Measurements from ENCODE around the gene KCNJ10.
"Not testable (repeated sequence)": the region's sequence is repeated elsewhere in the genome, so short reads cannot be mapped to it uniquely, and the experiment has no call there.

Gene KCNJ10

GRCh38 chr1:160053548-160054365 is 16.2 kb downstream of the KCNJ10 start:
- Mint-ChIP-seq H3K9me3 (no peaks in the 10 kb centered on the region), H3K27ac (no peak overlapping the region), H3K36me3 (ENCODE audit: insufficient read depth) (peaks cover 1% of the 10 kb centered on the region), H3K4me1 (ENCODE audit: low read depth in 2 of 2) (no peaks in the 10 kb centered on the region), H3K27me3 (peaks cover 73 to 93% of the 10 kb centered on the region in 2 donors), H3K4me3 (no peak overlapping the region)
- ATAC-seq (replicated peaks): no peak
- no peak for DNase-seq

GRCh38 chr1:160052936-160053335 is 17.0 kb downstream of the KCNJ10 start:
- no peaks in the 10 kb centered on the region for H3K4me1 Mint-ChIP-seq (ENCODE audit: low read depth in 2 of 2)
- H3K27me3 Mint-ChIP-seq: peaks cover 66 to 88% of the 10 kb centered on the region in 2 donors
- DNase-seq (no peak), ATAC-seq (replicated peaks) (no peak)
- no peaks in the 10 kb centered on the region for H3K9me3 Mint-ChIP-seq
- H3K27ac Mint-ChIP-seq: no peak overlapping the region
- H3K4me3 Mint-ChIP-seq: no peak overlapping the region
- no peaks in the 10 kb centered on the region for H3K36me3 Mint-ChIP-seq (ENCODE audit: insufficient read depth)

GRCh38 chr1:160050619-160051018 is 19.3 kb downstream of the KCNJ10 start:
- Mint-ChIP-seq H3K9me3 (no peaks in the 10 kb centered on the region), H3K27me3 (peaks cover 55 to 75% of the 10 kb centered on the region in 2 donors), H3K36me3 (ENCODE audit: insufficient read depth) (no peaks in the 10 kb centered on the region), H3K27ac (no peak overlapping the region), H3K4me1 (ENCODE audit: low read depth in 2 of 2) (peaks cover 6% of the 10 kb centered on the region in 2 donors), H3K4me3 (no peak overlapping the region)
- ATAC-seq (replicated peaks): no peak
- no peak for DNase-seq

GRCh38 chr1:160050182-160050581 is 19.8 kb downstream of the KCNJ10 start:
- not testable (repeated sequence) for DNase-seq; H3K36me3 Mint-ChIP-seq (ENCODE audit: insufficient read depth); H3K9me3 Mint-ChIP-seq; ATAC-seq (replicated peaks); H3K4me3 Mint-ChIP-seq; H3K27ac Mint-ChIP-seq; H3K4me1 Mint-ChIP-seq (ENCODE audit: low read depth in 2 of 2)
- H3K27me3 Mint-ChIP-seq: peaks cover 52 to 71% of the 10 kb centered on the region in 2 donors

GRCh38 chr1:160049101-160049500 is 20.9 kb downstream of the KCNJ10 start:
- peaks cover 41 to 60% of the 10 kb centered on the region in 2 donors for H3K27me3 Mint-ChIP-seq
- H3K9me3 Mint-ChIP-seq: no peaks in the 10 kb centered on the region
- no peak overlapping the region for H3K4me3 Mint-ChIP-seq
- no peak for ATAC-seq (replicated peaks)
- no peak for DNase-seq
- H3K27ac Mint-ChIP-seq: no peak overlapping the region
- peaks cover 6% of the 10 kb centered on the region in 2 donors for H3K4me1 Mint-ChIP-seq (ENCODE audit: low read depth in 2 of 2)
- peaks cover 4% of the 10 kb centered on the region for H3K36me3 Mint-ChIP-seq (ENCODE audit: insufficient read depth)

- H3K36me3 Mint-ChIP-seq (ENCODE audit: insufficient read depth): peaks cover 4% of the 10 kb centered on the region
- no peak for ATAC-seq (replicated peaks)
Observed at GRCh38 chr1:160048335-160048734, 21.6 kb downstream of the KCNJ10 start.

GRCh38 chr1:160047111-160047991 is 22.6 kb downstream of the KCNJ10 start:
- Mint-ChIP-seq H3K4me3 (peak overlapping the region; percentile 45 to 69), H3K27me3 (peaks cover 27 to 50% of the 10 kb centered on the region in 2 donors), H3K27ac (no peak overlapping the region), H3K9me3 (no peaks in the 10 kb centered on the region), H3K4me1 (ENCODE audit: low read depth in 2 of 2) (peaks cover 6% of the 10 kb centered on the region in 2 donors), H3K36me3 (ENCODE audit: insufficient read depth) (peaks cover 4% of the 10 kb centered on the region)
- no peak for ATAC-seq (replicated peaks)
- DNase-seq: no peak

More at GRCh38 chr1:160048335-160048734, 21.6 kb downstream of the KCNJ10 start:
- peaks cover 6% of the 10 kb centered on the region in 2 donors for H3K4me1 Mint-ChIP-seq (ENCODE audit: low read depth in 2 of 2)
- no peaks in the 10 kb centered on the region for H3K9me3 Mint-ChIP-seq
- H3K27me3 Mint-ChIP-seq: peaks cover 34 to 56% of the 10 kb centered on the region in 2 donors
- H3K4me3 Mint-ChIP-seq: no peak overlapping the region
- no peak for DNase-seq
- no peak overlapping the region for H3K27ac Mint-ChIP-seq

- peak; percentile 21 to 40 (median 32) for DNase-seq
- ATAC-seq (replicated peaks): peak; percentile 81
- Mint-ChIP-seq H3K4me1 (ENCODE audit: low read depth in 2 of 2) (peaks cover 6% of the 10 kb centered on the region in 2 donors), H3K27ac (no peak overlapping the region), H3K9me3 (no peaks in the 10 kb centered on the region), H3K4me3 (peak overlapping the region; percentile 45 to 69), H3K36me3 (ENCODE audit: insufficient read depth) (peaks cover 4% of the 10 kb centered on the region), H3K27me3 (peaks cover 23 to 50% of the 10 kb centered on the region in 2 donors)
Observed at GRCh38 chr1:160046494-160047110, 23.4 kb downstream of the KCNJ10 start.

GRCh38 chr1:160045653-160046052 is 24.3 kb downstream of the KCNJ10 start:
- Mint-ChIP-seq H3K4me1 (ENCODE audit: low read depth in 2 of 2) (peaks cover 6% of the 10 kb centered on the region in 2 donors), H3K27ac (no peak overlapping the region)
- ATAC-seq (replicated peaks): no peak

GRCh38 chr1:160043543-160043942 is 26.4 kb downstream of the KCNJ10 start:
- H3K4me3 Mint-ChIP-seq: no peak overlapping the region
- peaks cover 4% of the 10 kb centered on the region for H3K36me3 Mint-ChIP-seq (ENCODE audit: insufficient read depth)
- peaks cover 6% of the 10 kb centered on the region in 2 donors for H3K4me1 Mint-ChIP-seq (ENCODE audit: low read depth in 2 of 2)
- no peaks in the 10 kb centered on the region for H3K9me3 Mint-ChIP-seq
- ATAC-seq (replicated peaks) (no peak), DNase-seq (no peak)
- H3K27ac Mint-ChIP-seq: no peak overlapping the region
- H3K27me3 Mint-ChIP-seq: peaks cover 16 to 35% of the 10 kb centered on the region in 2 donors

More at GRCh38 chr1:160045653-160046052, 24.3 kb downstream of the KCNJ10 start:
- Mint-ChIP-seq H3K27me3 (peaks cover 22 to 49% of the 10 kb centered on the region in 2 donors), H3K36me3 (ENCODE audit: insufficient read depth) (peaks cover 4% of the 10 kb centered on the region), H3K9me3 (no peaks in the 10 kb centered on the region), H3K4me3 (no peak overlapping the region)
- DNase-seq: no peak

- Mint-ChIP-seq H3K9me3 (no peaks in the 10 kb centered on the region), H3K27me3 (peaks cover 4 to 24% of the 10 kb centered on the region in 2 donors), H3K36me3 (ENCODE audit: insufficient read depth) (peaks cover 4% of the 10 kb centered on the region), H3K4me1 (ENCODE audit: low read depth in 2 of 2) (no peaks in the 10 kb centered on the region), H3K27ac (no peak overlapping the region), H3K4me3 (no peak overlapping the region)
- ATAC-seq (replicated peaks) (no peak), DNase-seq (no peak)
Observed at GRCh38 chr1:160040476-160040875, 29.5 kb downstream of the KCNJ10 start.

- H3K4me1 Mint-ChIP-seq (ENCODE audit: low read depth in 2 of 2): peaks cover 21 to 31% of the 10 kb centered on the region in 2 donors
- DNase-seq (no peak), ATAC-seq (replicated peaks) (no peak)
- peak overlapping the region; percentile 86 to 90 for H3K27ac Mint-ChIP-seq
- no peaks in the 10 kb centered on the region for H3K27me3 Mint-ChIP-seq
- peaks cover 4% of the 10 kb centered on the region for H3K36me3 Mint-ChIP-seq (ENCODE audit: insufficient read depth)
- H3K4me3 Mint-ChIP-seq: peak overlapping the region; percentile 90 to 93
- H3K9me3 Mint-ChIP-seq: no peaks in the 10 kb centered on the region
Observed at GRCh38 chr1:160032165-160032820, 37.7 kb downstream of the KCNJ10 start.
